Left lung (tissue), 10 donors: ENCODE results near the gene NDUFB7. TPM values are rescaled to one million over a fixed set of nuclear protein-coding genes. Genes with fewer than 3 reads are reported as not detected.
"Not testable (repeated sequence)": the region's sequence is repeated elsewhere in the genome, so short reads cannot be mapped to it uniquely, and the experiment has no call there.

ENCODE experiments used
- ATAC-seq: fragments of 200-7000 bp; cut with Tn5 transposase; one replicate; pipeline ENCODE4 v1.9.1; 2020; ENCODE audit warnings: moderate library complexity
- DNase-seq, 4 donors: peaks; one replicate each; pipeline ENCODE4 v3.0.0-alpha.2; 2013 to 2020
- H3K27ac ChIP-seq, 2 donors: fragments of 200-600 bp; sonication (generic) in 1 of 2; one replicate each; pipeline versions ENCODE4 v1.5.0 to v1.8.0; 2020 to 2021
- H3K27me3 ChIP-seq, 2 donors: fragments of 200-600 bp; sonication (generic) in 1 of 2; one replicate each; pipeline versions ENCODE4 v1.5.0 to v1.8.0; 2020 to 2021
- H3K36me3 ChIP-seq, 2 donors: fragments of 200-600 bp; sonication (generic) in 1 of 2; one replicate each; pipeline versions ENCODE4 v1.5.0 to v1.8.0; 2020 to 2021
- H3K4me1 ChIP-seq, 2 donors: fragments of 200-600 bp; one replicate each; pipeline ENCODE4 v1.8.0; 2021
- H3K4me3 ChIP-seq, 2 donors: fragments of 200-600 bp; sonication (generic) in 1 of 2; one replicate each; pipeline versions ENCODE4 v1.5.0 to v1.8.0; 2020 to 2021; ENCODE audit warnings: mild to moderate bottlenecking in 1 of 2
- H3K9me3 ChIP-seq, 2 donors: fragments of 200-600 bp; sonication (generic) in 1 of 2; one replicate each; pipeline versions ENCODE4 v1.5.0 to v1.8.0; 2020 to 2021
- intact Hi-C, 2 donors: fragments of 100-400 bp; cut with DNase I; formaldehyde crosslinking; loops; one replicate each; pipeline versions ENCODE4 v1.11.2 to v1.14.2; 2022
- polyA plus RNA-seq, 6 donors: library from polyadenylated mRNA; unstranded; fragments of 120-200 nt; gene quantifications; one replicate each; pipeline ENCODE4 v1.2.1, GENCODE V29; 2013; ENCODE audit not compliant: insufficient read length in 6 of 6
- total RNA-seq, 2 donors: library from RNA; stranded (reverse); fragmentation: NEBNext Ultra II Directional; extraction: Animal tissue kit (Norgen Biotek cat#: 25700); gene quantifications; one replicate each; pipeline ENCODE4 v1.2.1, GENCODE V29; 2021
- TF ChIP-seq, protein P1 (sequence below), 2 donors: fragments of 200-600 bp; sonication (generic) in 1 of 2; IDR thresholded peaks; one replicate each; pipeline versions ENCODE4 v1.5.0 to v1.8.0; 2021; ENCODE audit warnings: antibody characterized with exemption in 2 of 2
- donor health status: DM: no; HTN: yes; CAD: no.
- donor health status: DM: no; HTN: no; CAD: no.

Gene NDUFB7
- total and polyA plus RNA-seq, 8 donors = 60.1 to 125 (median 87.5) TPM

DNA sequence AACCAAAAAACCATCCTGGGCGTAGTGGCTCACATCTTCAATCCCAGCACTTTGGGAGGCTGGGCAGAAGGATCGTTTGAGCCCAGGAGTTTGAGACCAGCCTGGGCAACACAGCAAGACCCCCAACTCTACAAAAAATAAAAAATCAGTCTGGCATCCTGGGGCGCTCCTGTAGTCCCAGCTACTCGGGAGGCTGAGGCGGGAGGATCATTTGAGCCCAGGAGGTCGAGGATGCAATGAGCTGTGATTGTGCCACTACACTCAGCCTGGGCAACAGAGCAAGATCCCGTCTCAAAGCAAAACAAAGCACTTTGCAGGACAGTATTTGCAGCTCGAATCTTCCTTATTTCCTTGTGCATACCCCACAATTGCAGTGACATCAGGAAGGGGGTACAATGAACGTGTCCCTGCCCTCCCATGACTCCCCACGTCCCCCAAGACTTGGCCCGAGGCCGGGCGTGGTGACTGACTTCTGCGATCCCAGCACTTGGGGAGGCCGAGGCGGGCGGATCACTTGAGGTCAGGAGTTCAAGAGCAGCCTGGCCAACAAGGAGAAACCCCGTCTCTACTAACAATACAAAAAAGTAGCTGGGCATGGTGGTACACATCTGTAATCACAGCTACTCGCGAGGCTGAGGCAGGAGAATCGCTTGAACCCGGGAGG, 870 bp downstream of the NDUFB7 start:
- no peaks in the 10 kb centered on the region for H3K27me3 ChIP-seq
- ATAC-seq = no peak
- peak overlapping the region; percentile 82 to 84 for H3K4me3 ChIP-seq
- H3K27ac ChIP-seq = peak overlapping the region in 1 of 2 donors; percentile 73
- no peaks in the 10 kb centered on the region for H3K9me3 ChIP-seq
- DNase-seq = peak in 1 of 4 donors; percentile 76
- TF ChIP-seq, protein P1, sequence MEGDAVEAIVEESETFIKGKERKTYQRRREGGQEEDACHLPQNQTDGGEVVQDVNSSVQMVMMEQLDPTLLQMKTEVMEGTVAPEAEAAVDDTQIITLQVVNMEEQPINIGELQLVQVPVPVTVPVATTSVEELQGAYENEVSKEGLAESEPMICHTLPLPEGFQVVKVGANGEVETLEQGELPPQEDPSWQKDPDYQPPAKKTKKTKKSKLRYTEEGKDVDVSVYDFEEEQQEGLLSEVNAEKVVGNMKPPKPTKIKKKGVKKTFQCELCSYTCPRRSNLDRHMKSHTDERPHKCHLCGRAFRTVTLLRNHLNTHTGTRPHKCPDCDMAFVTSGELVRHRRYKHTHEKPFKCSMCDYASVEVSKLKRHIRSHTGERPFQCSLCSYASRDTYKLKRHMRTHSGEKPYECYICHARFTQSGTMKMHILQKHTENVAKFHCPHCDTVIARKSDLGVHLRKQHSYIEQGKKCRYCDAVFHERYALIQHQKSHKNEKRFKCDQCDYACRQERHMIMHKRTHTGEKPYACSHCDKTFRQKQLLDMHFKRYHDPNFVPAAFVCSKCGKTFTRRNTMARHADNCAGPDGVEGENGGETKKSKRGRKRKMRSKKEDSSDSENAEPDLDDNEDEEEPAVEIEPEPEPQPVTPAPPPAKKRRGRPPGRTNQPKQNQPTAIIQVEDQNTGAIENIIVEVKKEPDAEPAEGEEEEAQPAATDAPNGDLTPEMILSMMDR (IDR thresholded peaks at IDR 0.05) = no peak
- H3K4me1 ChIP-seq = peaks cover 14 to 39% of the 10 kb centered on the region in 2 donors
- intact Hi-C loops = loop anchor here in 1 of 2 donors (10.0 kb wide), 1 partner anchor 124 kb away; the partner anchor contains the start of gene ZNF333
- H3K36me3 ChIP-seq = peaks cover 0 to 21% of the 10 kb centered on the region in 2 donors

DNA sequence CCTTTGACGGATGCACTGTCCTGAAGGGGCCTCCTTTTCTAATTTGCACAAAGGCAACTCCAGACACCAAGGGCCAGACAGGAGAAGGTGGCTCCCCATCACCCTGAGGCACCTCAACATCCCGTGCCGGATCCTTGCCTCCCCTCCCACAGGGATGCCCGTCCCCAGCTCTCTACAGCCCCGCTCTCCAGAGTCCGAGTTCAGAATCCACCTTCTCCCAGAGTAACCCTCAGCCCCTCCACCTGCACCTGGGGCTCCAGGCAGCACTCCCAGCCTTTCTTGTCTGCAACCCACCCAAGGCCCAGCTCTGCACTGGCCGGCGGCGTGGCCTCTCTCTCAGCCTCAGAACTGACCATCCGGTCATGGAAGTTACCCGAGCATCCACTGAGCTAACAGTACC, 4.8 kb downstream of the NDUFB7 start:
- H3K27ac ChIP-seq = no peak overlapping the region
- DNase-seq = no peak
- H3K4me3 ChIP-seq = no peak overlapping the region
- no peak for ATAC-seq
- H3K36me3 ChIP-seq = peaks cover 0 to 45% of the 10 kb centered on the region in 2 donors
- no peaks in the 10 kb centered on the region for H3K27me3 ChIP-seq
- no peaks in the 10 kb centered on the region for H3K9me3 ChIP-seq
- intact Hi-C loops = no loop called here
- TF ChIP-seq, protein P1 (IDR thresholded peaks at IDR 0.05) = no peak
- peaks cover 8 to 24% of the 10 kb centered on the region in 2 donors for H3K4me1 ChIP-seq

DNA sequence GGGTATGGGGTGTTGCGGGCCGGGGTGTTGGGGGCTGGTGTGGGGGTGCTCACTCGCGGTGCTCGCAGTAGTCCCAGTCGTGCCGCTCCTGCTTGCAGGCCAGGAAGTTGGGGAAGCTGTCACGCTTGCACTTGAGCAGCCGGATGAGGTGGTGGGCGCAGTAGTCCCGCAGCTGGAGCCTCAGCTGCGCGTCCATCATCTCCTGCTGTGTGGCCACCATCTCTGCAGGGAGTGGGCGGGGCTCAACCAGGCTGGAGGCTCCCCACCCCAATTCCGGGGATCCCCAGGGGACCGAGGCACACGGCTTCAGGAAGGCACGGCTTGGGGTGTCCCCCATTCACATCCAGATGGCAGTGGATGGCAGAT, 5.2 kb downstream of the NDUFB7 start:
- H3K9me3 ChIP-seq = no peaks in the 10 kb centered on the region
- H3K4me1 ChIP-seq = peaks cover 8 to 23% of the 10 kb centered on the region in 2 donors
- H3K4me3 ChIP-seq = no peak overlapping the region
- DNase-seq = no peak
- intact Hi-C loops = no loop called here
- H3K27ac ChIP-seq = no peak overlapping the region
- H3K36me3 ChIP-seq = peaks cover 0 to 45% of the 10 kb centered on the region in 2 donors
- TF ChIP-seq, protein P1 (IDR thresholded peaks at IDR 0.05) = no peak
- no peaks in the 10 kb centered on the region for H3K27me3 ChIP-seq
- ATAC-seq = no peak

DNA sequence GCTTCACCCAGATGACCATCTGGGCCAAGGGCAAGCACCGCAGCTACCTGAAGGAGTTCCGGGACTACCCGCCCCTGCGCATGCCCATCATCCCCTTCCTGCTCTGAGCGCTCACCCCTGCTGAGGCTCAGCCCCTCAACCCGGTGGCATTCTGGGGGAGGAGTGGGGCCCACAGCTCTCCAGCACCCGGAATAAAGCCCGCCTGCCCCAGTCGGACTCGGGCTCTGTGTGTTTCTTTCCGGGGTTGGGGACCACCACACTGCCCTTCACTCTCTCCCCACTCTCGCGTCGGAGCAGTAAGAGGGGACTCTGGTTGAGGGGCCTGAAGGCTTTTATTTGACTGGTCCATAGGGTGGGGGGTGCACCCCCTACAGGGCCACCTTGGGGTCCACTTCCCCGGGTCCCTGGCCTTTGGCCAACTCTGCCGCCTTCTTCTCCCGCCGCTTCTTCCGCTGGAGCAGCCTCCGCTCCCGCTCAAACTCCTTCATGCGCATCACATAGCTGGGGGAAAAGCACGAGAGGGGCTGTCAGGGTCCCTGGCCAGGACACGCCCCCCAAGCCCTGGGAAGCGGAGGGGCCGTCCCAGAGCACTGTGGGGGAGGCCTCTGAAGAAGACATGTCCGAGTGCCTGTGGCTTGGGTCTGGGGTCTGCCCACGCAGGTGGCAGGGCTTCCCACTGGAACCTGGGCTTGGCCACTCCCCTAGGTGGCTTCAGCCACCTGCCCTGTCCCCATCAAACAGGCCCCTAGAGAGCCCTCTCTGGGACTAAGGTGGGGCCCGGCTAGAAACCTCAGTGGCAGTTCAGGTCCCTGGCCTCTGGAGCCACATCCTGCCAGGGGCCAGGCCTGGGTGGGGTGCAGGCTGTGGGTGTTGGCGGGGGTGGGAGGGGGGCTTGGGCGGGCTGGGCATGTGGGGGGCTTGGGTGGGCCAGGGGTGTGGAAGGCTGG, 5.8 kb downstream of the NDUFB7 start:
- intact Hi-C loops = no loop called here
- Histone ChIP-seq H3K36me3 (peaks cover 0 to 45% of the 10 kb centered on the region in 2 donors), H3K4me3 (no peak overlapping the region), H3K4me1 (peaks cover 6 to 18% of the 10 kb centered on the region in 2 donors), H3K9me3 (no peaks in the 10 kb centered on the region), H3K27me3 (no peaks in the 10 kb centered on the region), H3K27ac (no peak overlapping the region)
- DNase-seq = peak in 1 of 4 donors; percentile 75
- TF ChIP-seq, protein P1 (IDR thresholded peaks at IDR 0.05) = no peak
- no peak for ATAC-seq

DNA sequence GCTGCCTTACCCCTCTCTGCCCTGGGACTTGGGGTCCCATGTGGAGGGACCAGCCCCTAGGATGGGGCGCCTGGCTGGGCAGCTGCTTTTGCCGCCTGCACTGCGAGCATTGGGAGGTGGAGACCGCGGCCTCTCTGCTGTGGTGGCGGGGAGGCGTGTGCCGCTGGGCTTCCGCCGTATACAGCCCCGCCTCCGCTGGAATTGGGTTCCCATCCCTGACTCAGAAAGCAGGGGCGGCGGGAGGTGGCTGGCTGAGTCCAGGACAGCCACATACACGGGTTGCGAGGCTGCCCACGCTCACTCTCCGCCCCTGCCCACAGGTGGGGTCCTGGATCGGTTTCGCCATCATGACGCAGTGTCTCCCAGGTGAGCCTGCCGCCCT, 6.6 kb downstream of the NDUFB7 start:
- TF ChIP-seq, protein P1 (IDR thresholded peaks at IDR 0.05) = no peak
- H3K27me3 ChIP-seq = no peaks in the 10 kb centered on the region
- intact Hi-C loops = no loop called here
- peaks cover 0 to 45% of the 10 kb centered on the region in 2 donors for H3K36me3 ChIP-seq
- H3K4me3 ChIP-seq = no peak overlapping the region
- DNase-seq = peak in 1 of 4 donors; percentile 71
- H3K27ac ChIP-seq = no peak overlapping the region
- no peak for ATAC-seq
- no peaks in the 10 kb centered on the region for H3K9me3 ChIP-seq
- H3K4me1 ChIP-seq = peaks cover 0 to 11% of the 10 kb centered on the region in 2 donors

DNA sequence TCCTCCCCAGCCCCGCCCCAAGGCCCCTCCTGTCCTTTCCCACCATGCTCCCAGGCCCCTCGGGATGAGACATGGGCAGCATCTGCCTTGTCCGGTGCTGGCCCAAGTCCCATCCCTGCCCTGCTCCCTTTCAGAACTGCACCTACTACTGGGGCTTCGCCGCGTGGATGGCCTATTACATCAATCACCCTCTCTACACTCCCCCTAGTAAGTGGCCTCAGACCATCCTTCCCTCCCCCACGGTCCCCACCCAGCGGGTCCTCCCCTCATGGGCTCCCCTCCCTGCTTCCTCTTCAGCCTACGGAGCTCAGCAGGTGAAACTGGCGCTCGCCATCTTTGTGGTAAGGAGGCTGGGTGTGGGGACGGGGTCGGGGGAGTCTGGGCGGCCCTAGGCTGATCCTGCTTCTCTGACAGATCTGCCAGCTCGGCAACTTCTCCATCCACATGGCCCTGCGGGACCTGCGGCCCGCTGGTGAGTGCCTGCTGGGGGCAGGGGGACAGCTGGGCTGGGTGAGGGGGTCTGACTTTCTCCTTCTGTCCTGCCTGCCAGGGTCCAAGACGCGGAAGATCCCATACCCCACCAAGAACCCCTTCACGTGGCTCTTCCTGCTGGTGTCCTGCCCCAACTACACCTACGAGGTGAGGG, 7.1 kb downstream of the NDUFB7 start:
- H3K27me3 ChIP-seq, intact Hi-C loops, H3K4me3 ChIP-seq, H3K9me3 ChIP-seq, H3K27ac ChIP-seq, ATAC-seq, DNase-seq: not testable (repeated sequence)
- peaks cover 0 to 12% of the 10 kb centered on the region in 2 donors for H3K4me1 ChIP-seq
- H3K36me3 ChIP-seq = peaks cover 0 to 45% of the 10 kb centered on the region in 2 donors
